OCI-M2 (cell line): Measurements from ENCODE around the gene PRKAR1A.
A peak's percentile ranks its signal among the peaks of the same experiment; 100 is the strongest.
"Not testable (repeated sequence)": the region's sequence is repeated elsewhere in the genome, so short reads cannot be mapped to it uniquely, and the experiment has no call there.

Experiments
- DNase-seq: peaks from one replicate; lab custom pipeline; 2025; ENCODE audit not compliant: unreplicated experiment; lab: John Stamatoyannopoulos, UW

Gene PRKAR1A

GRCh38 chr17:68512247-68512959, at the start of gene PRKAR1A:
PRKAR1A (plus strand) TSS chr17:68512430; CDS start chr17:68515400, 2,970 bp downstream.
- peak; percentile 48 for DNase-seq

- DNase-seq: no peak
Observed at GRCh38 chr17:68463211-68464019, 48.8 kb upstream of the PRKAR1A start.

- DNase-seq: no peak
Observed at GRCh38 chr17:68468334-68468733, 43.9 kb upstream of the PRKAR1A start.

- DNase-seq: no peak
Observed at GRCh38 chr17:68468788-68469187, 43.4 kb upstream of the PRKAR1A start.

- DNase-seq: no peak
Observed at GRCh38 chr17:68470961-68471360, 41.3 kb upstream of the PRKAR1A start.

- no peak for DNase-seq
Observed at GRCh38 chr17:68480885-68481284, 31.3 kb upstream of the PRKAR1A start.

GRCh38 chr17:68482576-68483041, 29.6 kb upstream of the PRKAR1A start:
- no peak for DNase-seq

GRCh38 chr17:68484458-68484857, 27.8 kb upstream of the PRKAR1A start:
- no peak for DNase-seq

GRCh38 chr17:68489919-68490318, 22.3 kb upstream of the PRKAR1A start:
- DNase-seq: no peak

GRCh38 chr17:68491381-68492231, 20.6 kb upstream of the PRKAR1A start:
- DNase-seq: no peak

- DNase-seq: not testable (repeated sequence)
Observed at GRCh38 chr17:68492394-68493054, 19.7 kb upstream of the PRKAR1A start.

- no peak for DNase-seq
Observed at GRCh38 chr17:68495081-68495480, 17.1 kb upstream of the PRKAR1A start.

- no peak for DNase-seq
Observed at GRCh38 chr17:68497885-68498319, 14.3 kb upstream of the PRKAR1A start.

GRCh38 chr17:68498479-68499326, 13.5 kb upstream of the PRKAR1A start:
- DNase-seq: no peak

GRCh38 chr17:68499587-68499986, 12.6 kb upstream of the PRKAR1A start:
- DNase-seq: no peak

- no peak for DNase-seq
Observed at GRCh38 chr17:68501074-68501473, 11.2 kb upstream of the PRKAR1A start.

- DNase-seq: no peak
Observed at GRCh38 chr17:68505951-68506350, 6.3 kb upstream of the PRKAR1A start.

- DNase-seq: no peak
Observed at GRCh38 chr17:68507576-68507975, 4.7 kb upstream of the PRKAR1A start.

GRCh38 chr17:68509141-68510057, 2.8 kb upstream of the PRKAR1A start:
- no peak for DNase-seq
